Fibroblast of pulmonary artery (primary cell): ENCODE results near the gene DAAM2.

Experiments
- DNase-seq: peaks from one replicate; pipeline ENCODE4 v3.0.0-alpha.2; 2010; ENCODE audit warnings: low read depth
- H3K4me3 ChIP-seq: replicated peaks from 2 replicates; pipeline ENCODE4 v1.5.1; 2011; ENCODE audit warnings: low read depth, mild to moderate bottlenecking, control low read depth, low read length, moderate library complexity
- CTCF ChIP-seq: IDR thresholded peaks from 2 replicates; pipeline ENCODE4 v1.5.1; 2011; ENCODE audit warnings: mild to moderate bottlenecking, control low read depth, low read length, inconsistent platforms; ENCODE audit errors: missing control alignments

Gene DAAM2

DNA sequence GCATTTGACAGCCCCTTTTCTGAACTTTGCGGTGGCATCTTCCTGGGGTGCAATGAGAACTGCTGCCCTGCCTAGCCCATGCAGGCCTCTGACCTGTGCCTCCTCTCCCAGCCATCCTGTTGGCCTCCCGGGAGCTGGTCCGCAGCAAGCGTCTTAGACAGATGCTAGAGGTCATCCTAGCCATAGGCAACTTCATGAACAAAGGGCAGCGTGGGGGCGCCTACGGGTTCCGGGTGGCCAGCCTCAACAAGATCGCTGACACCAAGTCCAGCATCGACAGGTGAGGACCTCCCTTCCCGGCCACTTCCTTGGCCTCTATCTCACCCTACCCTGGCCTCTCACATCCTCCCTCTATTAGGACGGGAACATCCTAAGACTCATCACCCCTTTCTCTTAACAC, 104.5 kb downstream of the DAAM2 start:
- DNase-seq = no peak
- TF ChIP-seq CTCF = no peak
- H3K4me3 ChIP-seq = no peak overlapping the region

GRCh38 chr6:39897698-39898097, 105.5 kb downstream of the DAAM2 start:
- H3K4me3 ChIP-seq = no peak overlapping the region
- DNase-seq = no peak
- no peak for TF ChIP-seq CTCF

GRCh38 chr6:39898625-39899024, 106.4 kb downstream of the DAAM2 start:
- TF ChIP-seq CTCF = no peak
- no peak for DNase-seq
- H3K4me3 ChIP-seq = no peak overlapping the region

DNA sequence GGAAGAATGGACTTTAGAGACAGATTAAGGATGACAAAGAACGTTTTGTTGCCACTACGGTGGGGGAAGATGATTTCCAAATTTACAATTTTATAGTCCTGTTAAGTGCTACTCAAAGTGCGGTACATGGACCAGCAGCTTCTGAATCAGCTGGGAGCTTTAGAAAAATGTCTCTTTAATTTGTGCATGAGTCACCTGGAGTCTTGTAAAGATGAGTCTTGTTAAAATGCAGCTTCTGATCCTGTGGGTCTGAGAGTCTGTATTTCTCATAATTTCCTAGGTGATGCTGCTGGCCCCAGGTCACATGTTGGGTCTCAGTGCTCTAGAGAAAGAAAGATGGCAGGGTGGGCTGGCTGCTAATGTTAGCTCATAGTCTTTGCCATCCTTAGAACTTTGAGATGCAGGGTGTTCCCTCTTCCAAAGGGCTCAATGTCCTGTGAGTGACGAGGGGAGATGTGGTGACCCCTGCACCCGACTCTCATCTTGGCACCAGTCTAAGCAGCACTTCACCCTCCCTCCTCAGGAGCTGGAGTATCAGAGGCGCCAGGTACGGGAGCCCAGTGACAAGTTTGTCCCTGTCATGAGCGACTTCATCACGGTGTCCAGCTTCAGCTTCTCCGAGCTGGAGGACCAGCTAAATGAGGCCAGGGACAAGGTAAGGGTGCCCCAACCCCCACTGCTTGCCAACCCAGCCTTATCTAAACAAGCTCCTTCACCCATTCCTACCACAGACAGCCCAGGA, 107.5 kb downstream of the DAAM2 start:
- TF ChIP-seq CTCF = no peak
- H3K4me3 ChIP-seq = no peak overlapping the region
- DNase-seq = no peak

DNA sequence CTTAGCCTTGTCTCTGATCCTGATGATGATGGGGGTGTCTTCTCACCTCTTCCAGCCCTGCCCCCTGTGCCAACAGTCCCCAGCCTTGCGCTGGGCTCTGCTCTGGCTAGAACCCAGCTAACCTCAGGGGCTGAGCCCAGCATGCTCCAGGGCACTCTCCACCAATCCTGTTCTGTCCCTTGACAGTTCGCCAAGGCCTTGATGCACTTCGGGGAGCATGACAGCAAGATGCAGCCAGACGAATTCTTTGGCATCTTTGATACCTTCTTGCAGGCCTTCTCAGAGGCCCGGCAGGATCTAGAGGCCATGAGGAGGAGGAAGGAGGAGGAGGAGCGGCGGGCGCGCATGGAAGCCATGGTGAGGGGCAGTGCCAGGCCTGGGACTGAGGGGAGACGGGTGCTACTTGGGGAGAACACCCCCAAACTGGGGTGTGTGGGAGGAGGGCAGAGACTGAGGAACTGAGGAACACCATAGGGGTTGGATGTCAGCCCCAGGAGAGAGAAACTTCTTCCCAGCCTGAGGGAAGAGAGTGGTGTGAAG, 109.0 kb downstream of the DAAM2 start:
- no peak overlapping the region for H3K4me3 ChIP-seq
- no peak for TF ChIP-seq CTCF
- DNase-seq = no peak

DNA sequence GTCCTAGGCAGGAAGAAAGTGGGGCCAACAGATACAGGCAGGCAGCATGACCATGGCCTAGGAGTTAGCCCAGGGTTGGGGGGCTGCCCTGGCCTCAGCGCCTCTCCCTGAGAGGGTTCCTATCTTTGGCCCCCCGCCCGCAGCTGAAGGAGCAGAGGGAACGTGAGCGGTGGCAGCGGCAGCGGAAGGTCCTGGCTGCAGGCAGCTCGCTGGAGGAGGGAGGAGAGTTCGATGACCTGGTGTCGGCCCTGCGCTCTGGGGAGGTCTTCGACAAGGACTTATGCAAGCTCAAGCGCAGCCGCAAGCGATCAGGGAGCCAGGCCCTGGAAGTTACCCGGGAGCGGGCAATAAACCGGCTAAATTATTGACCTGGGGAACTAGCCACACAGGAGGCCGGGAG, 109.5 kb downstream of the DAAM2 start:
- no peak for DNase-seq
- no peak for TF ChIP-seq CTCF

DNA sequence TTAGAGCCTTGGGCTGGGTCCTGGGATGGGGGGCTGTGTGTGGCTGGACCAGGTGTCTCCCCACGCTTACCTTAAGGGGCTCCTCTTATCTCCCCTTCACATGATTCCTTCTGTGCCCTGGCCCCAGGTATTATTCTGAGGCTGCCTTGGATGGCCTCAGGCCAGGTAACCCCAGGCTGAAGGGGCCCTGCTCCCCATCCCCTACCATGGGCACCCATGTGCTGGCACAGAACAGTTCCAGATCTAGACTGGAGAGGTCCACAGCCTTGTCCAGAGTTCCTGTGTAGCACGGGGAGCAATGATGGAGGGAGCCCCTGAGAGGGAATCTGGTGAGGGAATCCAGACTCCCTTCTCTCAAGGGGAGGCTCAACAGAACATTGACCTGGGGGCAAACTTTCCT, 110.0 kb downstream of the DAAM2 start:
- no peak for TF ChIP-seq CTCF
- DNase-seq = no peak

More for the DNA sequence above, 109.5 kb downstream of the DAAM2 start:
- no peak overlapping the region for H3K4me3 ChIP-seq

More for the DNA sequence above, 110.0 kb downstream of the DAAM2 start:
- H3K4me3 ChIP-seq = no peak overlapping the region
